GM13977 (cell line): ENCODE measurements around the gene ANKRA2.

Experiments
- DNase-seq: peaks from one replicate; pipeline ENCODE4 v3.0.0; 2012; ENCODE audit warnings: low spot score
- CTCF ChIP-seq: IDR thresholded peaks from 2 replicates; pipeline ENCODE4 v1.5.1; 2012; ENCODE audit warnings: mild to moderate bottlenecking, control low read depth; ENCODE audit not compliant: insufficient read depth; ENCODE audit errors: extremely low read depth, missing control alignments
- in situ Hi-C: fragments of 300-500 bp; cut with MboI; formaldehyde crosslinking; loops from one replicate; pipeline ENCODE4 v1.12.0; 2022; ENCODE audit warnings: low sequenced_read_pairs, low pct_unique_long_range_greater_than_20kb, mixed read lengths, inconsistent platforms; ENCODE audit not compliant: unreplicated experiment

Gene ANKRA2

DNA sequence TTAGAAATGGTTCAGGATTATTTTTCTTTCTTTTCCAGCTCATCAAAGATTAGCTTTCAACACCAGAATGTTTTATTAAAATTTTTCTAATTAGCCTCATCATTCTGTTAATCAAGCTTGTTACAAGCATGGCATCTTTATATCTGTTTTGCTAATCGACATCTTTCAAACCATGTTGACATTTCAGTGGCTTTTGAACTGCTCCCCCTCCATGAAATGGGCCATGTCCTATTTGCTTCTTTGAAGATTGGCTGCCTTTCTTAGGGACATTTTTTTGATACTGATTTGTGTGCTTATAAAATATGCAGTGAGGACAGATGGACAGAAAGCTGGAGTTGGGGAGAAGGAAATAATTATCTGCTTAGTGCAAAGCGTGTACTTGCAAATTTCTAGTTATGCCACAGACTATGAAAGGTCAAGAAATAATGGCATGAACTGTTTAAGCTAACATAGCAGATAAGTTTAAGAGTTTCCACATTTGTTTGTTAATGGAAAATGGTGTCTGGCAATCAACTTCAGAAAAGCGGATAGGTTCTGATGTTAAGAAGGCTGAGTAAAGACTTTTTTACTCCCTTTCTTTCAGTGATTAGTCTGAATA, 39.7 kb downstream of the ANKRA2 start:
- no peak for TF ChIP-seq CTCF

GRCh38 chr5:73523861-73524260, 41.6 kb downstream of the ANKRA2 start:
- TF ChIP-seq CTCF = no peak
- DNase-seq = no peak
- in situ Hi-C loops = no loop called here

More for the DNA sequence above, 39.7 kb downstream of the ANKRA2 start:
- in situ Hi-C loops = no loop called here
- no peak for DNase-seq

DNA sequence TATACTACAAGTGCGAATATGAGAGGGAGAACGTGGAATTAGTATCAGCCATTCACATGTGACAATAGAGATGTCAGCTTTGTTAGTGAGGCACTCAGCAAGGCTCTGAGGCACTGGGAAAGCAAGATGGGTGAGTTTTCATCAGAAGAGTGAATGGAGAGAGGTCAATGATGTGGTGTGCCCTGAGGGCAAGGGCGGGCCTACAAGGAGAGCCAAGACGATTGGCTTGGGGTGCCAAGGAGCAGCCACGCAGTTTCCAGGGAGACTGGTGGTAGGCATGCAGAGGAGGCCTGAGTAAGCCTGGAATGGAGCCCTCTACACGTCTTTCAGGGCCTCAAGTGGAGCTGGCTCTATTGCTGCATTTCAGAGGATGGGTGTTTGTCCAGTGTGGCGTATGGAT, 42.5 kb downstream of the ANKRA2 start:
- DNase-seq = no peak
- TF ChIP-seq CTCF = no peak
- in situ Hi-C loops = no loop called here

GRCh38 chr5:73519531-73520283, 45.7 kb downstream of the ANKRA2 start:
- peak; percentile 74 for TF ChIP-seq CTCF
- in situ Hi-C loops = no loop called here
- DNase-seq = peak; percentile 84

DNA sequence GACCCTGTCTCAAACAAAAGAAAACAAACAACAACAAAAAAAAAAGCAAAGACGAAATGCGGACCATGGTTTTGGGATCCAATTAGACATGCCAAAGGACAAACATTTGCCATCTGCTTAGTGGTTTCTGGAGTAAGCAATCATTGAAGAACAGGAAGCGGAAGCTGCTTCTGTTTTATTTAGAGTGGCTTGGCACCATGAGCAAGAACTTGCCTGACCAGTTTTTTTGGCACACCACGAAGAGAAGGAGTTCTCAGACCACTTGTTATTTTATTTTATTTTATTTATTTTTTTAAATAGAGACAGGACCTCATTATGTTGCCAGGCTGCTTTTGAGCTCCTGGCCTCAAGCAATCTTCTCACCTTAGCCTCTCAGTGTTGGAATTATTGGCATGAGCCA, 50.2 kb downstream of the ANKRA2 start:
- in situ Hi-C loops = no loop called here
- no peak for DNase-seq

GRCh38 chr5:73514418-73514817, 51.0 kb downstream of the ANKRA2 start:
- no peak for TF ChIP-seq CTCF
- in situ Hi-C loops = no loop called here
- DNase-seq = no peak

More for the DNA sequence above, 50.2 kb downstream of the ANKRA2 start:
- TF ChIP-seq CTCF = no peak
